SK-N-SH treated with all-trans-retinoic acid at 6 μM for 48 hours (cell line): ENCODE data around the gene IFIT5.

Source experiments
- ESRRG ChIP-seq: fragments of 250-450 bp; sonication (Bioruptor Pico); IDR thresholded peaks from 2 replicates; pipeline ENCODE4 v1.6.1; 2021; ENCODE audit warnings: mild to moderate bottlenecking
- GLIS3 ChIP-seq: fragments of 250-450 bp; sonication (Bioruptor Pico); IDR thresholded peaks from 2 replicates; pipeline ENCODE4 v1.5.0; 2020; ENCODE audit warnings: mild to moderate bottlenecking, moderate library complexity
- PATZ1 ChIP-seq: fragments of 250-450 bp; sonication (Bioruptor Pico); IDR thresholded peaks from 2 replicates; pipeline ENCODE4 v1.8.0; 2020; ENCODE audit warnings: mild to moderate bottlenecking, moderate library complexity, borderline replicate concordance
- SNAI2 ChIP-seq: fragments of 250-450 bp; sonication (Bioruptor Pico); IDR thresholded peaks from 2 replicates; pipeline ENCODE4 v1.5.0; 2020; ENCODE audit warnings: mild to moderate bottlenecking, moderate library complexity
- ZC3H10 ChIP-seq: fragments of 250-450 bp; sonication (Bioruptor Pico); IDR thresholded peaks from 2 replicates; pipeline ENCODE4 v1.5.1; 2021; ENCODE audit warnings: mild to moderate bottlenecking, moderate library complexity
- ZFP30 ChIP-seq: fragments of 450-650 bp; formaldehyde crosslinking; IDR thresholded peaks from 2 replicates; pipeline ENCODE4 v1.5.0; 2022; ENCODE audit warnings: mild to moderate bottlenecking, moderate library complexity

DNA sequence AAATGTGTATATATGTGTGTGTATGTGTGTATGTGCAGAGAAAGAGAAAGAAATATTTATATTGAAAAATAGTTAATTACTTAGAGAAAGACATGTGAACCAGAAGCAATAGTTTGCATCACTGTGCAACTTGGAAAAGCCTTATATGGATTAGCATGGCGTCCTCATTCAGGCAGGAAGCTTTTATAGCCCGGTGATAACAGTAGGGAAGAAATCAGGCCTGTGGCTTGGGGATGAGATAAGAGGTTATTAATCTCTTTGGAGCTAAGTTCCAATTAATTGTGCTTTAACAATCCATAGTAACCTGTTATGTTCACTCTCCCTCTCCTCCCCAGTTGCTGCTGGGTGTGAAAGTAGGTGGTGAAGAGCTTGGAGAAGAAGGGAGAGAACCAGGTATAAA is 36.5 kb downstream of the IFIT5 start:
- TF ChIP-seq ZFP30 (CRISPR knock-in tag): no peak
- no peak for TF ChIP-seq ZC3H10
- TF ChIP-seq GLIS3 (CRISPR knock-in tag): no peak
- TF ChIP-seq ESRRG (CRISPR knock-in tag): no peak
- TF ChIP-seq SNAI2 (CRISPR knock-in tag): no peak
- TF ChIP-seq PATZ1: no peak
